ENCODE results near the gene ARMH3.

ARMH3 gene

DNA sequence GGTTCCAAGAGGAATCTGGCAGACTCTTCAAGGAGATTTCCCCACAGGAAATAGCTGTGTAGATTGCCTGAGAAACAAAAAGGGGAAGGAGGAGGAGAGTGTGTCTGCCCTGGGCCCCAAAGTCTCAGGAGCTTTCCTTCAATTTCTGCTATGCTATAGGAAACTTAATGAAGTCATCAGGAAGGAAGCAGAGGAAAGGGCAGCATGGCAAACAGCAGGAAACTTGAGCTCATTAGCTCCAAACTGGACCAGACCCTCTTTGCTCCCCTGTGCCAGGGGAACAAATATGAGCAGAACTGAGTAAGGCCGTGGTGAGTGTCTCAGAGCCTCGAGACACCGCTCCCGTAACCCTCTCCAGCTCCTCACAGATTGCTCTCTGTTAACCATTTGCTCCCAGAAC, 207.6 kb downstream of the ARMH3 start:
- DNase-seq, result no peak

DNA sequence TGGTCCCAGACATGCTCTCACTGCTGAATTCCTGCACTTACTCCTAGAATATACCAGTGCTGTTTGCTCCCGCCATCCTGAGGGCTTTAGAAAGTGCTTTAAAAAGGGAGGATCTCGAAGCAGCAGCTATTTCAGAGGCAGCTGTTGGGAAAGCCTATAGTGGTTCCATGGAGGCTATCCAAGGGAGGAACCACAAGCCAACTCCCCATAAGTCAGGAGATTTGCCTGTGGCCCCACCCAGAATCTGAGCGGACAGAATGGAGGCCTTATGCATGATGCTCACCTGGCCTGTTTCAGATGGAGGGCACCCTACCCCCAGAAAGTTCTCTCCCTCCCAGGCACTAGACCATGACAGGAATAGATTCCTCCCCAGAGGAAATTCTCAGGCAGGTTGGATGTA, 210.1 kb downstream of the ARMH3 start:
- no peak for DNase-seq

DNA sequence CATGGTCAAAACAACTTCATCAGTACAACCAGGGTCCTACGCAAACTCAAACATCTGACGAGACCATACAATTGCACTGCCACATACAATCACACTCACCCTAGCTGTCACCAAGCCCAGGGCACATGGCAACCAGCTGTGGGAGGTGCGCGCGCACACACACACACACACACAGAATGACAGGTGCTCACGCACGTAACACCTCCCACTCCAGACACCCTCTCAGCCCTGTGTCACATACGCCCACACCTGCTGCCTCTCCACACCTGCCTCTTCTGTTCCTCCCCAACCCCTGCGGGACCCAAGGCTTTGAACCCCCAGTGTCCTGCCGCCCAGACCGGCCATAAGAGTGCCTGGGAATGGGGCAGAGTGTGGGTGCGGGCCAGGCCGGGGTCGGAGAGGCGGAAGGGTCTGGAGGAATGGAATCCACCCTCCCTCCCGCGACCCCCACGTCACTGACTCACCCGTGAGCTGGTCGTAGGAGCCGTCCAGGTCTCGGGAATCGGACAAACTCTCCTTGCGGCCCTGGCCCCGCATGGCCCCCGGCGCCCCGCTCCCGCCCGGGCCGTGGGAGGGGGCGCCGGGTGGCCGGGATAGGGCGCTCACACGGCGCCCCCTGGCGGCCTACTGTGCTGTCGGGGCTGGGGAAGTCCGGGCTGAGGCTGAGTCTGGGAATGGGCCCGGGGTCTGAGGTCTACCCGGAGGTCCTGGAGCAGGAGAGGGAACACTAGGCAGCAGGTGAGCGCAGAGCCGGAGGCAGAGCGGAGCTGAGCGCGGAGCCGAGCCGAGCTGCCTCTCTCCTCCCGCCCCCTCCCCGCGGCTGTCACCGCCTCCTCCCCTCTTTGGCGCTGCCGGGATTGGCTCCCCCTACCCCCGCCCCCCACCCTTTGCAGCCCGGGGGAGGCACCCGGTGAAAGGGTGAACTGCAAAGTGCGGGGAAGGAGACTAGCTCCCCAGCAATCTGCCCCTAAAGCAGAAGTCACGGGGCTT, 212.6 kb downstream of the ARMH3 start, which contains the start of gene KCNIP2:
KCNIP2 (minus strand) TSS at position 769 of the 990 bp plus-strand sequence; CDS start at position 537, 232 bp downstream.
- DNase-seq, result peak; percentile 67

DNA sequence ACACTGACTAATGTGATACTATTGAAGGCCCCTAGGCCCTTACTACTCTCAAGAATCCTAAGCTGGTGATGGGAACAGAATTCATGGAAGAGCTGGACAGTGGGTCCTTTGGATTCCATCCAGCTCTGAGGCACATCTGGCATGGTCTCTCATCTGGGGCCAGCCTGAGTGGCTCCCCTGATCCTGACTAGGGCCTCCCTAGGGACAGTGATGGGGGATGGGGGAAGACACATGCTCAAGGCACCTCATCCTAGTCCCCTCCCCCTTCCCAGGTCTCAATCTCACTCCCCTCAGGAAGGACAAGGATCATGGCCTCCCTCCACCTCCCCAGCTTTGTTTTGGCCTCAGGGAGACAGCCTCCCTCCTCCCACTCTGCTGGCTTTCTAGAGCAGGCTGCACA, 214.1 kb downstream of the ARMH3 start:
- no peak for DNase-seq

DNA sequence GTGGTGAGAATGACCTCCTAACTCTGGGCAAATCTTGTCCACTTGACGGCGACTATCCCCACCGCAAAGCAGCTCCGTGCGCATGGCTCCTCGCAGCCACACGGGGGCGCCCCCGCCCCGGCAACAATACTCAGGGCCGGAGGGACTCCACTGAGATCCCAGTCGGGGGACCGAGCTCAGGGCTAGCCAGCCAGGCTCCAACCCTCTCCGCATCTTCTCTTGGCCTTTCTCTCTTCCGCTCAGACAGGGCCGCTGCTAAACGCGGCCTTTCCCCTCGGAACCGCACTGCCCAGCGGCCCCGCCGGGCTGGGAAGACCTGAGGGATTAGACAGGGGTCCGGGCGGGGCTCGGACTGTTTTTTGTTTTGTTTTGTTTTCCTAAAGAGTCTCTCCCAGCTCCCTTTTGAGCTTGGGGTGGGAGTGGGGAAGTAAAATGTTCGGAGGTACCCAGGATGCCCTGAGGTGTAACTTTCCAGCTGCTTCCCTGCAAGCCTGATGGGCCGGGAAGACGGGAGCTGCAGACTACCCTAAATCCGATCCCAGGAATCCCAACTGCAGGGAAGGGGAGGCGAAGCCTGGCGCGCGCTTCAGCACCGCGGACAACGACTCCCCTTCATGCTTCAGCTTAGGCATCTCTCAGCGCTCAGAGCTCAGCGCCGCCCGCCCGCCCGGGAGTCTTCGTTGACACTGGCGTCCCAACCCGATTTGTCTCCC, 215.1 kb downstream of the ARMH3 start:
- peak; percentile 78 for DNase-seq

DNA sequence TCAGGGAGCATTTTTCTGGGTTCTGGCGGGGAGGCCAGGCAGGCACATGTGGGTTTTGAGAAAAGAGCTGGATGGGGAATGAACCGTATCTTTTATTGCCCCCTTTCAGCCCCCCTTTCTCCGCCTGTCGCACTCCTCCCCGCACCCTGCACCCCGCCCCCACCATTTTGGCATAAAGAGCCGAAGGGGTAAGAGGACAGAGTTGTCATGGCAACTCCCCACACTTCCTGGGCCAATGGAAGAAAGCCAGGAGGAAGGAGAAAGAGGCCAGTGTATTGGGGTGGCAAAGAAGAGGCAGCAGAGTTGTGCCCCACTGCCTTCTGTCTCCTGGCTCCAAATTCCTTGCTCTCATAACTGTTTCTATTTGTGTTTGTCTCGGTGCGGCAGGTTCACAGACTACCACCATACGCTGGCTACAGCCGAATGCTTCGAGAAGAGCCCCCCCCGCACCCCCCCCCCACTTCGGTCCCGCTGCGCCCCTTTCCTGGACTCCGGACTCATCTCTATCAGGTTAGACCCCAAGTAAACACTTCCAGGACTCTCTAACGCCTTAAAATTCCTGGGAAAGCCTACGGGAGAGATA, 215.8 kb downstream of the ARMH3 start:
- peak; percentile 54 for DNase-seq

DNA sequence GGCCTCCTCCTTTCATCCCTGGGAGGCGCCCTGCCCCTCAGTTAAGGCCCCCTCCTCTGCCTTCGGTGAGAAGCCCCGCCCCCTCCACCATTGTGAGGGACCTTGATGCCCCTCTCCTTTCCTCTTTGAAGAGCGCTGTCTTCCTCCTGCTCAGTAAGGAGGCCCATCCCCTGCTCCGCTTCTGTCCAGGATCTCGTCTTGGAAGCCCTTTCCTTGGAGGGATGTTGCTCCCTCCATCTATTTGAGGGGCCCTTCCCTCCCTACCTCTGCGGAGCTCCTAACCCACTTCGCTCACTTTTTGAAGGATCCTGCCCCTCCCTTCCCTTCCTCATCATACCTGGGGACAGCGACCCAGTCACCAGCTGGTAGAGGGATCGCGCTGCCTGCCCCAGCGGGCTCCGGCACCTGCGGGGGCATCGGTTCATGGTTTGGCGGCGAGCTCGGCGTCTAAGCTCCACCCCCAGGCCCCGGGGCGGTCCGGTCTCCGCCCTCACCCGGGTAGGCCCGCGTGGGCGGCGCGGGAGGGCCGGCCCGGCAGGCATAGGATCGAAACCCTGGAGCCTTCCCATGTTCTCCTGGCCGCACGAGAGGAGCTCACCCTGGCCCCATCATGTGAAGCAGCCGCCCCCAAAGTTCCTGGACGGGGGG, 216.4 kb downstream of the ARMH3 start:
- DNase-seq, result peak; percentile 69

DNA sequence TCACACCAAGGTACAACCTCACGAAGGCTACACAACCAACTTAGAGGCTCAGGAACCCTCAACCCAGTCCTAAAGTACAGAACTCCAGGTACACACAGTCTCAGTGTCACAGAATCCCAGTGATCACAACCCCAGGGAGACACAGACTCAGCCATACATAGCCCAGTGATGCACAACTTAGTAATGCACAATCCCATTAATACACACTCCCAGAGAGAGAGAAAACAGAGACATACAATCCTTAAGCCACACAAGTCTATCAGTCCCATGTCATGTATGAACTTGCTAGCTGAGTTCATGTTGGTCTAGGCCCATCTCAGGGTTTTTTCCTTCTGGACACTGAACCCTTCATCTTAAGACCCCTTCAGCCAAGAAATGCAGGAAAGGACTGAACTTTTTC, 217.0 kb downstream of the ARMH3 start:
- DNase-seq, result no peak

DNA sequence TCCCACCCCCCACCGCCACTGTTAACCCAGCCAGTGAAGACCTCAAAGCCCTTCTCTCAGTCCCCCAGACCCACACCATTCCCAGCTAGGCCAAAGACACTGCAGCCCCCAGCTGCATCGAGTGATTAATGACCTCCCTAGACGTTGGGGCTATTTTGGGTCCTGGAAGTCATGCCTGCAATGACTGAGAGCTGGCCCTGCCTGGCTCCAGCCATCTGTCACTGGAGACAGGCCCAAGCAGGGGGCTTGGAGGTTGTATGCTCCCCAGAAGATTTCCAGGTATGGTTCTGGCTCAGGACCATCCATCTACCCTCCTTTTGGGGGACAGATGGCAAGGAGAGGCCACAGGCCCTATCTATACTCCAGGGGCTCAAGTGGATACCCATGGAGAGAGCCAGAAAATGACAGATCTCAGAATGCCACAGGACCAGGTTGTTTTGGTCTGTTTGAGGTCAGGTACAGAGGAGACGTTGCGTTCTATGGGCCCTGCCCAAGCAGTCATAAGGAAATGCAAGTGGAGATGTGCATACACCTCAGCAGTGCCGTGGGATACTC, 217.5 kb downstream of the ARMH3 start:
- DNase-seq, result no peak

DNA sequence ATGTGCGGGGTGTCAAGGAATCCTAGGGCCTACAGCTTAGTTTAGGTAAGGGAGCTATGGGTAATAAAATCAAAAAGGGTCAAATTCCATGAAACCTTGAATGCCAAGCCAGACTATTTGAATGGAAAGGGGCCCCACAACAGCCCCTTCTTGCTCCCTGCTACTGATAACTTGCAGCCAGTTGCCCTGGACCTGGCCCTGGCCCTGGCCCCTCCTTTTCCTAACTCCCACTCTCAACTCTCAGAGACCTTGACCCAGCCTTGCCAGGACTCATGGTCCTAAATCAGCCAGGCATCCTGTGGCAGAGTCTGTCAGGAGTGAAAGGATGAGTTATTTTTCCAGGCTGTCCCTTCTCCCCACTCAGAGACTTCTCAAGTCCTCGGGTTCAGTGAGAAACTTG, 218.2 kb downstream of the ARMH3 start:
- no peak for DNase-seq

DNA sequence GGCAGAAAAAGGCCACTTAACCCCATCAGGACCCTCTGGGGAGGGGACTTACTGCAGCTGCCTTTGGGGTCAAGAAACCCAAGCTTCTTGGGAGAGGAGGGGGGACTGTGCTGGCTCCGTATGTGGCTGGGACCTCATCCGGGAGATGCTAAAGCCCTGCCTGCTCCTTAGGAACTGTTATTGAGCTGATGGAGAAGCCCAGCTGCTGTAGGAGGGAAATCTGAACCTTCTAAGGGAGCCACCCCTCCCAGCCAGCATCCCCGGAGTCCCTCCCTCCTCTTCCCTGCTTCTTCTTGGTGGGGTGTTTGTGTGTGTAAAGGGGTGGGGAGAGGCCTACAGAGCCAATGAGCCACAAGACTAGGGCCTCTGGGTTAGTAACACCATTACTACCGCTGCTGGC, 220.6 kb downstream of the ARMH3 start:
- no peak for DNase-seq

DNA sequence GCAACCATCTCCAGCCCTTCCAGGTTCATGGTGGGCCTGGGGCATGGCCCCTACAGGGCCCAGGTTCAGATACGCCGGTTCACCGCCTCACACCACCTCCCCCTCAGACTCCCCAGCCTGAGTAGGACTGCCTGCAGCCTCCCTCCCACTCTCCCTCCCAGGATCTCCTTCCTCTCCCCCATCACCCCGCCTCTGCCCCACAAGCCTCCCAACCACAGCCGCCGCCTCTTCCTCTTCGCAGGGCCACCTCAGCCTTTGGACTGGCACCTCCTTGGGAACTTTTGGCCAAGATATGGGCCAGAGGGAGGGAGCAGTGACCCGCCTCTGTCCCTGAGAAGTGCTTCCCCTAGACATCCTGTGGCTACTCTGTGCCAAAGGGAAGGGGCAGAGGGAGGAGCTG, 221.6 kb downstream of the ARMH3 start:
- DNase-seq, result peak; percentile 36

DNA sequence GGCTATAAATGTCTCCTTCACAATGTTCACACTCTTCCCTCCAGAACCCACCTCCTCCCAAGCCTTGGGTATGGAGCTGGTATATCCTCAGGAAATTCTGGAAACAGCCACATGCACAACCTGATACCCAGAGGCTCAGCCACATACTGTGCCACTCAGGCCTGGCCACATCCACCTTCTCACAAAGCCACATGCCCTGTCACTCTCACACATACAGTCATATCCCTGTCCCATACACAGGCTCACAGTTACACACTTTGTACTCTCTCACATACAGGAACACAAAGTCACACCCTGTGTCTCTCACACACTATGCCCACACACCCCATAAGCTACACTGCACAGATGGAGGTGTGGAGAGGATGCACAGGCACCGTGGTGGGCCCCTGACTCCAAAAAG, 222.5 kb downstream of the ARMH3 start:
- DNase-seq, result no peak

DNA sequence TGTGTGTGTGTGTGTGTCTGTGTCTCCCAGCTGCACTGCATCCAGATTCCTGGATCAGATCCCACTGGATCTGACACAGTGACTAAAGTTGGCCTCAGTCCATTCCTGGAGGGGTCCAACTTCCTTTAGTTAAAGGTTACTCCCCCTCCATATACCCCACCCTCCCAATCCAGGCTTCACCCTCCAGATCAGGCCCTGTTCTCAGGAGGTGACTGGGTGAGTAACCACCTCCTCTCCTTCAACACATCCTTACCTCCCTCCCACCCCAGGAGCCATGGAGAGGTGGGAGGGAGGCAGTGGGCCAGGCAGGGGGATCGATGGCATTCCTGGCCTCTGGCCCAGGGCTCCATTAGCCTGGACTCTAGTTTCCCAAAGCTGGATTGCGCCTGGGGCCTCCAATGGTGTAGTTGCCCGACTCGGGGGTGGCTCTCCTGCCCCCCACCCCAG, 223.6 kb downstream of the ARMH3 start:
- DNase-seq, result no peak

DNA sequence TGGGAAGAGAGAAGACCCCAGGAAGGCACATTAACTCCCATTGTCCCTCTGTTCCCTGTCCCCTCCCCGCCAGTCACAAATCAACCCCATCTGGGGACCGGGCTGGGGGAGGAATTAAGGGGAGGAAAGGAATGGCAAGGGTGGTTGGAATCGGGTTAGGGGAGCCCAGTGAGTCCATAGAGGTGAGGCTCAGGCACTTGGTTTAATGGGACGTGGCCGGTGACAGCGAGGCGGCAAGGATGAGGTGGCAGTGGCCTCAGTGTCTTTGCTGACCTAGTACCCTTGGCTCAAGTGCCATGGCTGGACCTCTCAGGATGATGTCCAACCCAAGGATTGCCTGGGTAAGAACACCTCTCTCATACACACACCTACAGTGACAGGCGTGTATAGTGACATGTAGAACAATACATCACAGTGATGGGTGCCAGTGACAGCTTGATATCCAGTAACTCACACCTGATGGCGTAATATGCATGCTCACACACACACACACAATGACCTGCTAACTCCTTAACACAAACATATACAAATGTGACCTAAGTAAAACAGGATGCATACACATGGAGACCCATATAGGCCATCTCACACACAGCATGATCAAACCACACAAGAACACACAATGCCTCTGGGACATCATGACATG, 224.7 kb downstream of the ARMH3 start:
- DNase-seq, result no peak

DNA sequence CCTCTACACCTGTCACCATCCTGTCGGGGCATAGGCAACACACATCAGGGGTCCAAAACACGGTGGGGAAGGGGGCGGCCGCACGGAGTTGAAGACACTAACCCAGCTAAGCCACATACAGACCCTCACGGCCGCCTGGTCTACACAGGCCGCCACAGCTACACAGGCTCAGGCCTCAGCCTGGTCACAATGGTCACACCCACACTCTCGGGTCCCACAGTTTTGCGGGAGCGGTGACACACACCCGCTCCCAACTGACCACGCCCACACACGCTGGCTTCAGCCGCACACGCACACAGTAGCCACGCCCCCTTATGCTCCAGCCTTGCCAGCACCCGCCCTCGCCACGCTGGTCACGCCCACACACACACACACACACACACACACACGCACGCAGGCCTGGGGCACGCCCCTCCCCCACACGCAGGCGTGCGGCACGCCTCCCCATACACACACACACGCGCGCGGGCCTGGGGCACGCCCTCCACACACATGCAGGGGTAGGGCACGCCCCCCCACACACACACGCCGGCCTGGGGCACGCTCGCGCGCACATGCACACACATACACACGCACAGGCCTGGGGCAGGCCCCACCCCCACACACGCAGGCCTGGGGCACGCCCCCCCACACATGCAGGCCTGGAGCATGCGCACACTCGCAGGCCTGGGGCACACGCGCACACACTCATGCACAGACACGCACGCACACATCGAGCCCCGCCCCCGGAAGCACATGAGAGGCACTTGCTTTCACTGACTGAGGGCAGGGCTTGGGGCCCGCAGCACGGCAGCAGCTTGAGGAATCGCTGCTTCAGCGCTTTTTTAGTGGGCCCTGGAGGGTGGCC, 225.4 kb downstream of the ARMH3 start:
- peak; percentile 95 for DNase-seq

DNA sequence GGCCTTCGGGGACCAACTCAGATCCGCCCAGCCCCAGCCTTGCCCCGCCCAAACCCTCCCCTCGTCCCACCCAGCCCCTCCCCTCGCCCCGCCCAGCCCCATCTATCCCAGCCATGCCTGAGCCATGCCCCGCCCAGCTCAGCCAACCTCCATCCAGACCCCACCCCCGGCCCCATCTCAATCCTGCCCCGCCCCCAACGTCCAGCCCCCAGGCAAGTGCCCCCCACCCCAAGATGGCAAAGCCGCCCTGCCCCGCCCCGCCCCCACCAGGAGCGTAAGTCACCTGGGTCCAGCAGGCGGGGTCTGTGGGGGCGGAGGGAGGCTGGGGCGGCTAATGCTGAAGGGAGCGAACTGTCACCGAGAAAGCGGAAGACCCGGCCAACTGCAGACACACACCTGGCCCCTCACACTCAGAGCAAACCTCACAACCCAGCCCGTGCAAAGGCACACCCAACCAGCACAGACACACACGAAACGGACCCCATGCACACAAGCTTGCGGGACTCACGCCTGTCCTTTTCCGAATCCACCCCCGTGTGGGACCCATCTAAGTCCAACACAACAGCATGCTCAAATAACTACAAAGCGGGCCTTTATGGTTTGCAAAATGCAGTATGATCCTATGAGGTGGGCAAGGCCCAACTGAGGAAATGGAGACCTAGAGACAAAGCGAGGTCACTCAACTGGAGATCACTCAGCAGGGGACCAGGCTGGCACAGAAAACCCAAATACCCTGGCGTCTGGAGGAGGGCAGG, 226.2 kb downstream of the ARMH3 start:
- DNase-seq, result peak; percentile 80

DNA sequence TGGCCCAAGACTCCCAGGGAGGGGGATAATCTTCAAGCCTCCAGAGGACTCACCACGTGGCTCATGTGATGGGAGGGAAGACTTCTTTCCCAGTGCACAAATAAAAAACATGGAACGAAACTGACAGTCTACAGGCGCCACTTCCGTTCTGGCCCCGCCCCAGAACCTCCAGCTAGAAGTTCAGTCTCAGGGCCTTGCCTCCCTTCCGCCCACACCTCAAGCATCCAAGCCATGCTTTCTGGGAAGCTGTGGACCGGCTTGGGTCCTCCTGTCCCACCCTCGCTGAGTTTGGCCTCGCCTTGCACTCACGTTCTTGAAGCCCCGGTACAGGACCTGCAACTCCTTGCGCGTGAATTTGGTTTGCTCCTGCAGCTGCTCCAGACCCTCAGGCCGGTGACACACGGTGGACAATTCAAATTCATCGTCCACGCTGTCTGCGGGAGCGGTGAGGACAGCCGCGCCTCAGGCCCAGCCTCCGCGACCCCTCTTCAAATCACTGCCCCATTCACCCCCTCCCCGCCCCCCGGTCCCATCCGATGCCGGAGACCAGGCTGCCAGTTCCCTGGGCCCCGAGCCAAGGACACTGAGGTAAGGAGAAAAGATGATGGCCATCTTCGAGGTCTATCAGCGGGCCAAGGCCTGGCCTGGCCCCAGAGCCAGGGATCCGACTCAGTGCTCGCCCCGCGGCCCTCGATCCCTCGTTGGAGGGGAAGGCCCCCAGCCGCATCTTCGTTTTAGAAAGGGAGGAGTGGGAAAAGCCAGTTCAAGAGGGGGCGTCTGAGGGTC, 227.0 kb downstream of the ARMH3 start:
- DNase-seq, result no peak

DNA sequence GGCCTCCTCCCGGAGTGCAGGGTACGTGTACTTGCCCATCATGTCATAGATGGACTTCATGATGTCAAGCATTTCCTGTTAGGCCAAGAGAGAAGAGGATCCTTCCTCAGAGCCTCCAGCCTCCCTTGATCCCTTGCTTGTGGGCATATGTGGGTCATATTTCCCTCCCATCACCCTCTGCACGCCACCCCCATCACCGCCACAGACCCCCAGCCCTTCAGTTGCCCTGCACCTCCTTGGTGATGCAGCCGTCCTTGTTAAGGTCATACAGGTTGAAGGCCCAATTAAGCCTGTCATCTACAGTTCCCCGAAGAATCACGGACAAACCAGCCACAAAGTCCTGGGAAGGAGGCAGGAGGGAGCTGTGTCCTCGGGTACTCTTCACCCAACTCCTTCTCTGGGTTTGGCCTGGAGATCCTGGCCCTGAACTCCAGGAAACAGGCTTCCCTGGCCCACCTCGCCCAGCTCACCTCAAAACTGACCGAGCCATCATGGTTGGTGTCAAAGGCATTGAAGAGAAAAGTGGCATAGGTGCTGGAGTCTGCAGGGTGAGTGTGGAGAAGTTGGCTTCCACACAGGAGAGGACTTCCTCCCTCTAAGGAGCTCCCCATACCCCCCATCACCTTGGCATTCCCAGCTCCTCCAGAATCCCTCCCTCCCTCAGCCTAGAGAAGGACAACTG, 227.9 kb downstream of the ARMH3 start:
- DNase-seq, result no peak

All from CD4-positive, alpha-beta T cell treated with Interleukin-21 for 1 hour (primary cell).